Gastrocnemius medialis (tissue), 4 donors: ENCODE measurements around the gene SYTL5.

ENCODE experiments used
- POLR2A ChIP-seq, 2 donors: fragments of 450-650 bp; IDR thresholded peaks; one replicate each; pipeline ENCODE4 v1.6.1; 2017; ENCODE audit warnings: antibody characterized with exemption in 2 of 2, mild to moderate bottlenecking in 2 of 2, moderate library complexity in 2 of 2
- TF ChIP-seq, protein P1 (sequence below), 5 experiments: fragments of 450-650 bp in 3 of 5; fragments of 200-600 bp in 2 of 5; sonication (generic) in 2 of 5; IDR thresholded peaks in 4 of 5; conservative IDR thresholded peaks in 1 of 5; 1 replicate in 4 of 5; 2 replicates in 1 of 5; pipeline ENCODE4 v1.5.1; 2016 to 2019; ENCODE audit warnings: antibody characterized with exemption in 5 of 5, mild to moderate bottlenecking in 3 of 5, moderate library complexity in 3 of 5

DNA sequence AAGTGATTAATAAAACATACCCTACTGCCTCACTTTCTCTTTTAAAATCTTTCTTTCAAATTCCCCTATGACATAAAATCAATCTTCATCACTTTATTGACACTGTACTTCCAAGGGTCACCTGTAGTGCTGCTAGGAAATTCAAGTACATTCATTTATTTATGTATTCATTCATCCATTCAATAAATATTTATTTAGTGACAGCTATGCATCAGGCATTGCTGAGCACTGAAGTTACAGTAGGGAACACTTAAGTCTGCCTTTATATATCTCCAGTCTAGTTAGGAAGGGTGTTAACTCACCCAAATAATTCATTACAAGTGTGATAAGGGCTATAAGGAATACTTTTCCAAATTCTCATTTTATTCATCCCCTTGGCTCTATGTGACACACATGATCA lies 2.3 kb downstream of the SYTL5 start:
- TF ChIP-seq, protein P1, sequence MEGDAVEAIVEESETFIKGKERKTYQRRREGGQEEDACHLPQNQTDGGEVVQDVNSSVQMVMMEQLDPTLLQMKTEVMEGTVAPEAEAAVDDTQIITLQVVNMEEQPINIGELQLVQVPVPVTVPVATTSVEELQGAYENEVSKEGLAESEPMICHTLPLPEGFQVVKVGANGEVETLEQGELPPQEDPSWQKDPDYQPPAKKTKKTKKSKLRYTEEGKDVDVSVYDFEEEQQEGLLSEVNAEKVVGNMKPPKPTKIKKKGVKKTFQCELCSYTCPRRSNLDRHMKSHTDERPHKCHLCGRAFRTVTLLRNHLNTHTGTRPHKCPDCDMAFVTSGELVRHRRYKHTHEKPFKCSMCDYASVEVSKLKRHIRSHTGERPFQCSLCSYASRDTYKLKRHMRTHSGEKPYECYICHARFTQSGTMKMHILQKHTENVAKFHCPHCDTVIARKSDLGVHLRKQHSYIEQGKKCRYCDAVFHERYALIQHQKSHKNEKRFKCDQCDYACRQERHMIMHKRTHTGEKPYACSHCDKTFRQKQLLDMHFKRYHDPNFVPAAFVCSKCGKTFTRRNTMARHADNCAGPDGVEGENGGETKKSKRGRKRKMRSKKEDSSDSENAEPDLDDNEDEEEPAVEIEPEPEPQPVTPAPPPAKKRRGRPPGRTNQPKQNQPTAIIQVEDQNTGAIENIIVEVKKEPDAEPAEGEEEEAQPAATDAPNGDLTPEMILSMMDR (IDR thresholded peaks at IDR 0.05 in 4 of 5, conservative IDR thresholded peaks at IDR 0.05 in 1 of 5), result no peak
- no peak for TF ChIP-seq POLR2A (IDR thresholded peaks at IDR 0.05)
